AG04449 (cell line): Measurements from ENCODE around the gene CBLN3.

Experiments used
- CTCF ChIA-PET: fragments of 350-600 bp; formaldehyde crosslinking; extraction: SDS; loops from one replicate; lab custom pipeline; 2021; ENCODE audit warnings: antibody characterized with exemption; lab: Yijun Ruan, JAX
- POLR2A ChIA-PET: fragments of 400-600, 350-600 bp; formaldehyde crosslinking; extraction: SDS; loops from one replicate; lab custom pipeline; 2020; ENCODE audit warnings: antibody characterized with exemption, inconsistent platforms; lab: Yijun Ruan, JAX
- DNase-seq: peaks from one replicate; pipeline ENCODE4 v3.0.0-alpha.2; 2010; ENCODE audit warnings: low read depth, low spot score
- H3K4me3 ChIP-seq: 2 replicates; pipeline ENCODE4 v1.5.1; 2011; ENCODE audit warnings: low read depth, mild to moderate bottlenecking, control low read depth, low read length
- CTCF ChIP-seq: IDR thresholded peaks from one replicate; pipeline ENCODE4 v1.5.1; 2011; ENCODE audit warnings: mild to moderate bottlenecking, moderate library complexity, low read length, control low read depth, inconsistent platforms; ENCODE audit not compliant: insufficient read depth; ENCODE audit errors: missing control alignments

Gene CBLN3

GRCh38 chr14:24403294-24403998 lies 26.0 kb downstream of the CBLN3 start:
- POLR2A ChIA-PET, result interaction anchor here (0.6 kb wide), 1 partner anchor 28 kb away, joined by 3 read pairs; no protein-coding TSS in a partner anchor
- no peak overlapping the region for H3K4me3 ChIP-seq
- DNase-seq, result no peak
- CTCF ChIA-PET, result interaction anchor here (1.0 to 28.4 kb wide), 5 partner anchors 21 to 70 kb away, joined by 4 to 557 read pairs (median 7); partner anchors contain the start of genes CBLN3 and KHNYN
- no peak for TF ChIP-seq CTCF

GRCh38 chr14:24401810-24402702 lies 27.4 kb downstream of the CBLN3 start:
- no peak for DNase-seq
- POLR2A ChIA-PET, result interaction anchor here (0.8 kb wide), 1 partner anchor 28 kb away, joined by 3 read pairs; the partner anchor contains the start of genes CBLN3 and KHNYN
- CTCF ChIA-PET, result interaction anchor here (1.7 to 28.4 kb wide), 6 partner anchors 12 to 69 kb away, joined by 3 to 557 read pairs (median 7); partner anchors contain the start of genes CBLN3 and KHNYN

GRCh38 chr14:24399999-24400718 lies 29.3 kb downstream of the CBLN3 start:
- POLR2A ChIA-PET, result no interaction called here

More at GRCh38 chr14:24401810-24402702, 27.4 kb downstream of the CBLN3 start:
- TF ChIP-seq CTCF, result no peak
- no peak overlapping the region for H3K4me3 ChIP-seq

GRCh38 chr14:24399447-24399822 lies 30.0 kb downstream of the CBLN3 start:
- ChIA-PET CTCF (interaction anchor here (0.7 to 28.4 kb wide), 11 partner anchors 8 to 67 kb away, joined by 3 to 557 read pairs (median 4); partner anchors contain the start of genes CBLN3 and KHNYN), POLR2A (interaction anchor here (1.0 kb wide), 1 partner anchor 162 kb away, joined by 3 read pairs; no protein-coding TSS in a partner anchor)
- H3K4me3 ChIP-seq, result peak overlapping the region; percentile 69
- no peak for TF ChIP-seq CTCF
- no peak for DNase-seq

More at GRCh38 chr14:24399999-24400718, 29.3 kb downstream of the CBLN3 start:
- no peak for DNase-seq
- CTCF ChIA-PET, result interaction anchor here (1.1 to 28.4 kb wide), 7 partner anchors 9 to 67 kb away, joined by 3 to 557 read pairs (median 7); partner anchors contain the start of genes CBLN3 and KHNYN
- peak overlapping the region; percentile 69 for H3K4me3 ChIP-seq
- no peak for TF ChIP-seq CTCF

- no peak for TF ChIP-seq CTCF
- CTCF ChIA-PET, result interaction anchor here (0.7 to 28.4 kb wide), 12 partner anchors 9 to 90 kb away, joined by 3 to 557 read pairs (median 4); partner anchors contain the start of genes CBLN3 and KHNYN
- peak within 1 kb of the TSS; percentile 69 for H3K4me3 ChIP-seq
- no peak for DNase-seq
- POLR2A ChIA-PET, result interaction anchor here (1.0 kb wide), 1 partner anchor 161 kb away, joined by 3 read pairs; no protein-coding TSS in a partner anchor
These were observed 30.6 kb downstream of the CBLN3 start, which contains the start of gene NYNRIN for GRCh38 chr14:24398653-24399446. TSS of gene NYNRIN (plus strand) at chr14:24399003. CDS start at chr14:24399247, 244 bp downstream.
